HepG2 (cell line): Measurements from ENCODE around the gene SLC9C2. TPM values are rescaled to one million over a fixed set of nuclear protein-coding genes. Genes with fewer than 3 reads are reported as not detected.

Experiments used
- AHR ChIP-seq: IDR thresholded peaks from 2 replicates; pipeline ENCODE4 v1.6.1; 2018; ENCODE audit warnings: missing genetic modification reagents, missing compliant biosample characterization
- CREB1 ChIP-seq, 2 experiments: fragments of 450-650 bp in 1 of 2; IDR thresholded peaks; 2 replicates each; pipeline ENCODE4 v1.6.1; 2016 to 2017; ENCODE audit warnings: control low read depth in 1 of 2, mild to moderate bottlenecking in 1 of 2, missing compliant biosample characterization in 1 of 2, missing genetic modification characterization in 1 of 2
- ELF1 ChIP-seq: sonication (generic); formaldehyde crosslinking; IDR thresholded peaks from 2 replicates; pipeline ENCODE4 v1.4.0; 2020; ENCODE audit warnings: missing genetic modification reagents
- FUBP1 ChIP-seq: sonication (generic); formaldehyde crosslinking; IDR thresholded peaks from 2 replicates; pipeline ENCODE4 v1.5.1; 2020; ENCODE audit warnings: missing genetic modification reagents, mild to moderate bottlenecking, borderline replicate concordance
- IKZF1 ChIP-seq: fragments of 450-650 bp; IDR thresholded peaks from 2 replicates; pipeline ENCODE4 v1.7.1; 2016
- JUNB ChIP-seq: sonication (generic); formaldehyde crosslinking; IDR thresholded peaks from 2 replicates; pipeline ENCODE4 v1.8.0; 2022; ENCODE audit warnings: missing genetic modification reagents, mild to moderate bottlenecking, borderline replicate concordance
- KDM5B ChIP-seq: sonication (generic); formaldehyde crosslinking; IDR thresholded peaks from 2 replicates; pipeline ENCODE4 v1.4.0; 2020; ENCODE audit warnings: missing genetic modification reagents, mild to moderate bottlenecking, borderline replicate concordance
- MXD4 ChIP-seq: IDR thresholded peaks from 2 replicates; pipeline ENCODE4 v1.6.1; 2016; ENCODE audit warnings: mild to moderate bottlenecking, missing biosample characterization, missing genetic modification reagents
- NFE2 ChIP-seq: sonication (generic); formaldehyde crosslinking; IDR thresholded peaks from 2 replicates; pipeline ENCODE4 v1.4.0; 2020; ENCODE audit warnings: missing genetic modification reagents
- NFIC ChIP-seq: IDR thresholded peaks from 2 replicates; pipeline ENCODE4 v1.6.1; 2012; ENCODE audit warnings: mild to moderate bottlenecking, low read length, inconsistent platforms
- NFKBIZ ChIP-seq: IDR thresholded peaks from 2 replicates; pipeline ENCODE4 v1.6.1; 2018; ENCODE audit warnings: missing genetic modification reagents, missing compliant biosample characterization
- POLR2AphosphoS2 ChIP-seq: IDR thresholded peaks from 2 replicates; pipeline ENCODE4 v1.6.1; 2011; ENCODE audit warnings: low read depth, low read length, improper control_type of control experiment
- SIX1 ChIP-seq: sonication (generic); formaldehyde crosslinking; IDR thresholded peaks from 2 replicates; pipeline ENCODE4 v1.4.0; 2020; ENCODE audit warnings: missing genetic modification reagents, borderline replicate concordance
- SP140L ChIP-seq: sonication (generic); formaldehyde crosslinking; IDR thresholded peaks from 2 replicates; pipeline ENCODE4 v1.4.0; 2020; ENCODE audit warnings: missing genetic modification reagents, borderline replicate concordance
- WIZ ChIP-seq: sonication (generic); formaldehyde crosslinking; IDR thresholded peaks from 2 replicates; pipeline ENCODE4 v1.5.1; 2020; ENCODE audit warnings: mild to moderate bottlenecking, missing genetic modification reagents
- ZBTB34 ChIP-seq: sonication (generic); formaldehyde crosslinking; IDR thresholded peaks from 2 replicates; pipeline ENCODE4 v1.8.0; 2022; ENCODE audit warnings: mild to moderate bottlenecking, missing genetic modification reagents
- ZFP41 ChIP-seq: sonication (generic); formaldehyde crosslinking; IDR thresholded peaks from 2 replicates; pipeline ENCODE4 v1.4.0; 2020; ENCODE audit warnings: mild to moderate bottlenecking, missing genetic modification reagents, borderline replicate concordance
- ZNF33B ChIP-seq: sonication (generic); formaldehyde crosslinking; IDR thresholded peaks from 2 replicates; pipeline ENCODE4 v1.5.1; 2020; ENCODE audit warnings: mild to moderate bottlenecking, missing genetic modification reagents
- ZNF367 ChIP-seq: sonication (generic); formaldehyde crosslinking; IDR thresholded peaks from 2 replicates; pipeline ENCODE4 v1.4.0; 2020; ENCODE audit warnings: missing genetic modification reagents, borderline replicate concordance
- ZNF510 ChIP-seq: sonication (generic); formaldehyde crosslinking; IDR thresholded peaks from 2 replicates; pipeline ENCODE4 v1.4.0; 2020; ENCODE audit warnings: low read depth, mild to moderate bottlenecking, missing genetic modification reagents
- ZSCAN12 ChIP-seq: sonication (generic); formaldehyde crosslinking; IDR thresholded peaks from 2 replicates; pipeline ENCODE4 v1.9.0; 2021; ENCODE audit warnings: mild to moderate bottlenecking, missing genetic modification reagents
- polyA plus RNA-seq, 8 experiments: library from polyadenylated mRNA; depleted of rRNA in 3 of 8; stranded (reverse) in 7 of 8; unstranded in 1 of 8; fragments of >200 nt; fragmentation: Illumina TruSeq in 4 of 8; extraction: Trizol in 4 of 8; gene quantifications; 2 replicates each; pipeline versions ENCODE4 v1.2.1 to v1.2.3, GENCODE V29; 2011 to 2016; ENCODE audit warnings: low read depth in 4 of 8, missing spikeins in 1 of 8, mixed read lengths in 1 of 8; ENCODE audit not compliant: insufficient read depth in 1 of 8
- total RNA-seq, 5 experiments: library from RNA; depleted of rRNA; stranded (reverse); fragments of >200 nt; fragmentation: Illumina TruSeq; extraction: Trizol; gene quantifications; 2 replicates each; pipeline ENCODE4 v1.2.3, GENCODE V29; 2016; ENCODE audit warnings: low read depth in 1 of 5
- TF ChIP-seq, protein P1 (sequence below): sonication (generic); formaldehyde crosslinking; IDR thresholded peaks from 2 replicates; pipeline ENCODE4 v1.4.0; 2020; ENCODE audit warnings: mild to moderate bottlenecking, missing genetic modification reagents

SLC9C2 gene
- total and polyA plus RNA-seq, 2 of the 13 experiments (the other 11 are each of a cell fraction or from before 2014, with no cell fraction given): 0.03 TPM; not detected in 1

GRCh38 chr1:173476665-173477285 lies 126.1 kb downstream of the SLC9C2 start (continued):
- TF ChIP-seq AHR (CRISPR knock-in tag): no peak
- no peak for TF ChIP-seq NFIC
- no peak for TF ChIP-seq ZSCAN12 (CRISPR knock-in tag)
- TF ChIP-seq, protein P1, sequence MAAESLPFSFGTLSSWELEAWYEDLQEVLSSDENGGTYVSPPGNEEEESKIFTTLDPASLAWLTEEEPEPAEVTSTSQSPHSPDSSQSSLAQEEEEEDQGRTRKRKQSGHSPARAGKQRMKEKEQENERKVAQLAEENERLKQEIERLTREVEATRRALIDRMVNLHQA: no peak
- TF ChIP-seq NFE2 (CRISPR knock-in tag): no peak
- TF ChIP-seq JUNB: no peak
- no peak; the same call in 1 of the 2 replicates for TF ChIP-seq ELF1 (CRISPR knock-in tag)
- no peak for TF ChIP-seq WIZ (CRISPR knock-in tag)
- TF ChIP-seq FUBP1 (CRISPR knock-in tag): no peak
- TF ChIP-seq NFKBIZ (CRISPR knock-in tag): no peak
- no peak for TF ChIP-seq SP140L
- TF ChIP-seq SIX1 (CRISPR knock-in tag): no peak
- TF ChIP-seq POLR2AphosphoS2: no peak
- no peak for TF ChIP-seq ZFP41 (CRISPR knock-in tag)
- no peak for TF ChIP-seq ZNF510
- TF ChIP-seq MXD4 (CRISPR knock-in tag): peak; percentile 79; the same call in 1 of the 2 replicates
- TF ChIP-seq ZBTB34 (CRISPR knock-in tag): no peak
- TF ChIP-seq IKZF1: no peak
- TF ChIP-seq CREB1 (IDR thresholded peaks at IDR 0.05): peak; percentile 57; the same call in 1 of the 2 replicates
- TF ChIP-seq CREB1 (CRISPR knock-in tag; IDR thresholded peaks at IDR 0.05): no peak
- no peak for TF ChIP-seq ZNF33B
- TF ChIP-seq KDM5B: no peak
- TF ChIP-seq ZNF367 (CRISPR knock-in tag): no peak
